ENCODE results near the gene BIN1. TPM values are rescaled to one million over a fixed set of nuclear protein-coding genes. Genes with fewer than 3 reads are reported as not detected.
"Not testable (repeated sequence)": the region's sequence is repeated elsewhere in the genome, so short reads cannot be mapped to it uniquely, and the experiment has no call there.

BIN1 gene
- total RNA-seq, 1 experiment from 2014 or later = 58.9 TPM

- no peak for ATAC-seq
- H3F3A ChIP-seq (ENCODE audit: low read length, unreplicated experiment) = no peaks in the 10 kb centered on the region
- H3K4me2 ChIP-seq (ENCODE audit: low read length) = no peak overlapping the region
- H3K27me3 ChIP-seq (ENCODE audit: low read length) = no peaks in the 10 kb centered on the region
- no peaks in the 10 kb centered on the region for H3K79me2 ChIP-seq (ENCODE audit: low read length)
- POLR2A ChIA-PET (ENCODE audit: unreplicated experiment) = no interaction called here
- H3K27ac ChIP-seq (ENCODE audit: low read length) = no peak overlapping the region
- no peak overlapping the region for H2AFZ ChIP-seq (ENCODE audit: low read length)
- no peak for DNase-seq
- no peak overlapping the region for H3K4me3 ChIP-seq (ENCODE audit: low read length)
- no peaks in the 10 kb centered on the region for H4K20me1 ChIP-seq (ENCODE audit: low read length)
- CTCF ChIA-PET = no interaction called here
- H3K4me1 ChIP-seq (ENCODE audit: insufficient read depth, low read length) = no peaks in the 10 kb centered on the region
- no peaks in the 10 kb centered on the region for H3K9me3 ChIP-seq (ENCODE audit: low read length)
- H3K9ac ChIP-seq (ENCODE audit: low read length) = no peak overlapping the region
- H3K9me2 ChIP-seq (replicated peaks; ENCODE audit: low read length) = no peaks in the 10 kb centered on the region
- no peak for TF ChIP-seq EZH2 (IDR thresholded peaks at IDR 0.05; ENCODE audit: low read length, unreplicated experiment)
- no peak for TF ChIP-seq EZH2phosphoT487 (IDR thresholded peaks at IDR 0.05; ENCODE audit: borderline replicate concordance, low read length)
- no peak for TF ChIP-seq CTCF (conservative IDR thresholded peaks at IDR 0.05; ENCODE audit: low read depth, low read length)
- no peaks in the 10 kb centered on the region for H3K36me3 ChIP-seq (ENCODE audit: low read depth, low read length)
- intact Hi-C loops (cut with micrococcal nuclease) = no loop called here
- no TSS peak for BruUV-seq (replicated peaks)
Observed at GRCh38 chr2:127121353-127121752, 14.4 kb upstream of the BIN1 start.

- POLR2A ChIA-PET (ENCODE audit: unreplicated experiment); CTCF ChIA-PET; H3K27me3 ChIP-seq (ENCODE audit: low read length); H3K4me3 ChIP-seq (ENCODE audit: low read length); H3K4me1 ChIP-seq (ENCODE audit: insufficient read depth, low read length); H4K20me1 ChIP-seq (ENCODE audit: low read length); BruUV-seq (replicated peaks); H3K9me2 ChIP-seq (replicated peaks; ENCODE audit: low read length); H3K9me3 ChIP-seq (ENCODE audit: low read length); intact Hi-C loops (cut with micrococcal nuclease); H3K9ac ChIP-seq (ENCODE audit: low read length); H3K4me2 ChIP-seq (ENCODE audit: low read length); H2AFZ ChIP-seq (ENCODE audit: low read length); H3K79me2 ChIP-seq (ENCODE audit: low read length); H3F3A ChIP-seq (ENCODE audit: low read length, unreplicated experiment); H3K36me3 ChIP-seq (ENCODE audit: low read depth, low read length); ATAC-seq; DNase-seq; H3K27ac ChIP-seq (ENCODE audit: low read length): not testable (repeated sequence)
Observed at GRCh38 chr2:127120408-127120807, 13.5 kb upstream of the BIN1 start.

- Histone ChIP-seq H3F3A (ENCODE audit: low read length, unreplicated experiment) (no peaks in the 10 kb centered on the region), H3K9ac (ENCODE audit: low read length) (no peak overlapping the region), H3K9me2 (replicated peaks; ENCODE audit: low read length) (no peaks in the 10 kb centered on the region), H3K9me3 (ENCODE audit: low read length) (no peaks in the 10 kb centered on the region), H3K79me2 (ENCODE audit: low read length) (no peaks in the 10 kb centered on the region), H4K20me1 (ENCODE audit: low read length) (no peaks in the 10 kb centered on the region), H3K36me3 (ENCODE audit: low read depth, low read length) (no peaks in the 10 kb centered on the region), H3K4me2 (ENCODE audit: low read length) (no peak overlapping the region), H3K27me3 (ENCODE audit: low read length) (no peaks in the 10 kb centered on the region), H3K4me3 (ENCODE audit: low read length) (no peak overlapping the region), H3K4me1 (ENCODE audit: insufficient read depth, low read length) (no peaks in the 10 kb centered on the region), H2AFZ (ENCODE audit: low read length) (no peak overlapping the region), H3K27ac (ENCODE audit: low read length) (no peak overlapping the region)
- BruUV-seq (replicated peaks) = no TSS peak
- DNase-seq = no peak
- ChIA-PET POLR2A (ENCODE audit: unreplicated experiment) (no interaction called here), CTCF (no interaction called here)
- intact Hi-C loops (cut with micrococcal nuclease) = no loop called here
- no peak for ATAC-seq
- TF ChIP-seq EZH2 (IDR thresholded peaks at IDR 0.05; ENCODE audit: low read length, unreplicated experiment) (no peak), EZH2phosphoT487 (IDR thresholded peaks at IDR 0.05; ENCODE audit: borderline replicate concordance, low read length) (no peak), CTCF (conservative IDR thresholded peaks at IDR 0.05; ENCODE audit: low read depth, low read length) (no peak)
Observed at GRCh38 chr2:127118467-127118866, 11.5 kb upstream of the BIN1 start.
